HG03432 (cell line): ENCODE measurements around the gene CD7.

Experiments
- ATAC-seq: cut with Tn5 transposase; IDR thresholded peaks from one replicate; pipeline ENCODE4 v1.9.1; 2021; ENCODE audit warnings: mild to moderate bottlenecking, moderate library complexity; ENCODE audit not compliant: unreplicated experiment

The CD7 gene

DNA sequence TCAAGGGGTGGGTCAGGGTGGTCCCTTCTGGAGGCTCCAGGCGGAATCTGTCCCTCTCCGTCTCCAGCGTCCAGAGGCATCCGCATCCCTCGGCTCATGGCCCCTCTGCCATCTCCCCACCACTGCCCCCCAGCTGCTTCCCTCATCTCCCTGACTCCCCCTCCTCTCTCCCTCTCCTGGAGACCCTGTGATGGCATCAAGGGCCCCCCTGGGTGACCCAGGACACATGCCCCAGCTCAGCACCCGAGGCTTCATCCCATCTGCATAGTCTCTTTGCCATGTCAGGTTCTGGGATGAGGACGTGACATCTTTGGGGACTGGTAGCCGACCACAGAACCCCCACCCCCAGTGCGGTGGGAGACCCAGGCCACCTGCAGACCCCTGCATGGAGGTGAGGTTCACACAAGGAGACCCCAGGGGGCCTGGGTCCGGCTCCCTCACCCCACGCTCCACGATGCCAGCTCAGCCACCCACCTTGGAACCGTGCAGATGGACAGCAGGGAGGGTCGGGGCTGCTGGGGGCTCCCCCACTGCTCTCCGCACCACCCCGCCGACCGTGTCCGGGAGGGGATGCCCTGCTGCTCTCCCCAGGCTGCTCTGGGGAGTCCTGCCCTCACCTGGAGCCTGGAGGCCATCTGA is 12.4 kb upstream of the CD7 start:
- no peak for ATAC-seq

- ATAC-seq: no peak
Measured at GRCh38 chr17:82328994-82329507, 11.6 kb upstream of the CD7 start.

- ATAC-seq: no peak
Measured at GRCh38 chr17:82328141-82328993, 11.0 kb upstream of the CD7 start.

DNA sequence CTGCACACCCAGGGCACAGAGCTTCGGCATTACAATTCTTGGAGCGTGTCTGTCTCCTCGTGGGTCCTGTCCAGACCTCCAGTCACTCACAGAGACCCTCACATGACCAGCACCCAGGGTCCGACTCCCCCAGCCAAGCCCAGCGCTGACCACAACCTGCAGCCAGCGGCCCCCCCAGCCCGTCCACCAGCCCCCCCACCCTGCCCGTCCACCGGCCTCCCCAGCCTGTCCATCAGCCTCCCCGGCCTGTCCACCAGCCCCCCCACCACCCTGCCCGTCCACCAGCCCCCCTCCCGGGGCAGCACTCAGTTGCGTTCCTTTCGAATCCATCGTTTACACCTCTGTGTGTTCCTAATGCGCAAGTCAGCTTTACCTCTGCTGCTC is 10.3 kb upstream of the CD7 start:
- ATAC-seq: no peak

- ATAC-seq: no peak
Measured at GRCh38 chr17:82327289-82327688, 9.9 kb upstream of the CD7 start.

DNA sequence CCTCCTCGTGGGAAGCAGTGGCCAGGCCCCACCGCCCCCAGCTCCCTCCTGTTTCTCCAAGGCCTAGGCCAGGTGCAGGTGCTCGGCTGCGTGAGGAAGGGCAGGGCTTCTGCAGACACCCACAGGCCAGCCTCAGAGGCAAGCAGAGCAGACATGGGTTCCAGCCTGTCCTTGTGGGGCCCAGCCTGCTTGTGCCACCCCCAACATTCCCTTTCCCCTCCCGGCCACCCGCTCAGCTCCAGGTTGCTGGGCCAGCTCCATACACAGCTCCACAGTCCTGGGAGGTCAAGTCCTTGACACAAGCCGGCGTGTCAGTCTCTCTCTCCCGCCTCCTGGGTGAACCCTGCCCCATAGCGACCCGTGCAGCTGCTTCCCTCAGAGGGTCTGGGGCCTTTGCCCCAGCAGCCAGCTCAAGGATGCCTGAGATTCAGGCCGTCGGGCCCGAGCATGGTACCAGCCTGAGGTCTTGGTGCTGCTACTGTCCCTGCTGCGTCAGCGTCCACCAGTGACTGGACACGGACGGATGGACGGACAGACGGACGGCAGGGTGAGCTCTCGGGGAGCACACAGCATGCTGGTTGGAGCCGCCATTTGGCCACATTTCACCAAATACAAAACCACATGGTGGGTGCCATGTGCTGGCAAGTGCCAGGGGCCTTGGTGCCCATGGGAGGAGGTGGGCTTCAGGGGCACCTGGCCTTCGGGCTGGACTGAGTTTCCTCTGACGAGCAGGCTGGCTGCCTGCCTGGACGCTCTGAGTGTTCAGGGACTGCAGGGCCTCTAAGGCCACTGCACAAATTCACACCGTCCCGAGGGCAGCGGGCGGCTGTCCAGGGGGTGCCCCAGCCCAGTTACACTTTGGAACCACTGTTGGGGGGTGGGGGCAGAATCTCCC is 8.1 kb upstream of the CD7 start:
- ATAC-seq: no peak

GRCh38 chr17:82324566-82325285 is 7.3 kb upstream of the CD7 start:
- no peak for ATAC-seq

GRCh38 chr17:82323514-82324234 is 6.3 kb upstream of the CD7 start:
- no peak for ATAC-seq

DNA sequence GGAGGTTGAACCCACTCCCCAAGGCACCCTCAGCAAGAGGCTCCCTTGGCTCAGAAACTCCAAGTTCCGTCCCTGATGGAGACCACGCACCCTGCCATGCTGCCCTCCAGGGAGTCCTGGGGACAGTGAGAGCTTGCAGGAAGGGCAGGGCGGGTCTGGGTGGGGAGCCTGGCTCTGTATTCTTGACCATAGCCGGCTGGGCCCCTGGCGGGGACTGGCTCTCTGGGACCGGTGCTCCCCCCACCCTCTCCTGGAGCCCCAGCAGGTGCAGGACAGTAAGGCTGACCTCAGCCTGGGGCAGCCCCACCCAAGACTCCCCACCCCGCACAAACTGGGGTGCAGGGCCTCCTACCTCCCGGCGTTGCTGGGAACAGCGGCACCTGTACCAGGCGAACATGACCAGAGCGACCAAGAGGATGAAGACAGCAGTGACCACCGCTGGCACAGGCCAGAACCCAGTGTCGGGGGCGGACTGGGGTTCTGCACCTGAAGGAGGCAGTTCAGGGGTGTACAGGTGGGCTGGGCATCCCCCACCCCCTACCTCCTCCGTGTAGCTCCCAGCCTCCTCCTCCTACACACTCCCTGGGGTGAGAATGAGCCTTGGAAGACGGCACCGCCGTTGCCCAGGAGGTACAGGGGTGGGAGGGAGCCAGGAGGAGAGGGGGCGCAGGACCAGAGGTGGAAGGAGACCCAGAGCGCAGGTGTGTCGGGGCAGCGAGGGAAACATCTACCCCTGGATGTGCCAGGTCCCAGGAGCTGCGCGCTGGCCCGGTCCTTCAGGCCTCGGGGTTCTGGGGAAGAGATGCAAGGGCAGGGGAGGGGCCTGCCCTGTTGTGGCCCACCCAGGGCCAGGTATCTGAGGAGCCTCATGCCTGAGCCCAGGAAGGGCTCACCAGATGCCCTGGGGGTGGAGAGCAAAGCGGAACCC is 5.4 kb upstream of the CD7 start:
- ATAC-seq: no peak

GRCh38 chr17:82321947-82322466 is 4.6 kb upstream of the CD7 start:
- no peak for ATAC-seq

GRCh38 chr17:82320956-82321927 is 3.8 kb upstream of the CD7 start:
- no peak for ATAC-seq

DNA sequence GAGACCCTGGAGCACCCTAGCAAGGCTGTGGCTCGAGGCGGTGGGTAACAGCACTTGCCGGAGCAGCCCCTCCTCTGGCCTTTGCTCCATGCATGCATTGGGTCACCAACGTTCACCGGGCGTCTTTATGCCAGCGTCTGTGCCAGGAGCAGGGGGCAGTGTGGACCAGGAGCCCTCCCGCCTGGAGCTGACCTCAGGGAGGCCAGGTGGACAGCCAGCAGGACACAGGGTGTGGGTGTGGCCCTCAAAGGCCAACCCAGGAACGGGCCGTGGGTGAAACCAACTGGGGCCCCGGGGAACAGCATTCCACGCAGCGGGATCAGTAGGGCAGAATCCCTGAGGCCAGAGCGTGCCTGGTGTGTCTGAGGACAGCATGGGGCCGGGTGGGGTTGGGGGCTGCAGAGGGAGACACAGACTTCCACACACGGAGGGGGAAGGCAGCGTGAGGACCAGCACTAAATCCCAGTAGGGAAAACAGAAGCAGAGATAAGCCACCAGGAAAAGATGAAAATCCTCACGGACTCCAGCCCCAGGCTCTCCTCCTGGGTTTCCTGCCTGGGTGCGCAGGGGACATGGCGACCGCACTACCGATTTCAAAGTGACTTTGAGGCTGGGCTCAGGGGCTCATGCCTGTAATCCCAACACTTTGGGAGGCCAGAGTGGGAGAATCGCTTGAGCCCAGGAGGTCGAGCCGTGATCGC is 2.9 kb upstream of the CD7 start:
- no peak for ATAC-seq

- no peak for ATAC-seq
Measured at GRCh38 chr17:82319619-82320062, 2.2 kb upstream of the CD7 start.

DNA sequence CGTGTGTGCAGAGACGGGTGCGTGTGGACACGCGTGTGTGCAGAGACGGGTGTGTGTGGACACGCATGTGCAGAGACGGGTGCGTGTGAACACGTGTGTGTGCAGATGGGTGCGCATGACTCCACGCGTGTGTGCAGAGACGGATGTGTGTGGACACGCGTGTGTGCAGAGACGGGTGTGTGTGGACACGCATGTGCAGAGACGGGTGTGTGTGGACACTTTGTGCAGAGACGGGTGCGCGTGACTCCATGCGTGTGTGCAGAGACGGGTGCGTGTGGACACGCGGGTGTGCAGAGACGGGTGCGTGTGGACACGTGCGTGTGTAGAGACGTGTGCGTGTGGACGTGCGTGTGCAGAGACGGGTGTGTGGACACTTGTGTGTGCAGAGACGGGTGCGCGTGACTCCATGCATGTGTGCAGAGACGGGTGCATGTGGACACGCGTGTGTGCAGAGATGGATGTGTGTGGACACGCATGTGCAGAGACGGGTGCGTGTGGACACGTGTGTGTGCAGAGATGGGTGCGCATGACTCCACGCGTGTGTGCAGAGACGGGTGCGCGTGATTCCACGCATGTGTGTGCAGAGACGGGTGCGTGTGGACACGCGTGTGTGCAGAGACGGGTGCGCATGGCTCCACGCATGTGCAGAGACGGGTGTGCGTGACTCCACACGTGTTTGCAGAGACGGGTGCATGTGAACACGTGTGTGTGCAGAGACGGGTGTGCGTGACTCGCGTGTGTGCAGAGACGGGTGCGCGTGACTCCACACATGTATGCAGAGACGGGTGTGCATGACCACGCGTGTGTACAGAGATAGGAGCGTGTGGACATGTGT is 1.6 kb upstream of the CD7 start:
- ATAC-seq: no peak

DNA sequence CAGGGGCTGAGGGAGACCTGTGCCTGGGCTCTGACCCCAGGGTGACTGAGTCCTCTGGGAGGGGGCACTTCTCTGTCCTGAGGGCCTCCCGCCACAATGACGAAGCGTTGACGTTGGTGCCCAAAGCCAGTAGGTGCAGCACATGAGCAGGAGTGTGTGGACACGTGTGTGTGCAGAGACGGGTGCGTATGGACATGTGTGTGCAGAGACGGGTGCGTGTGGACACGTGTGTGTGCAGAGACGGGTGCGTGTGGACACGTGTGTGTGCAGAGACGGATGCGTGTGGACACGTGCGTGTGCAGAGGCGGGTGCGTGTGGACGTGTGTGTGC is 726 bp upstream of the CD7 start:
- ATAC-seq: no peak
